ENCODE data around the gene CHST5.
"Not testable (repeated sequence)": the region's sequence is repeated elsewhere in the genome, so short reads cannot be mapped to it uniquely, and the experiment has no call there.

Gene CHST5

GRCh38 chr16:75503801-75504200 is 32.1 kb downstream of the CHST5 start:
- Mint-ChIP-seq H3K4me1 (peaks cover 4% of the 10 kb centered on the region), H3K27ac (no peak overlapping the region), H3K9me3 (no peaks in the 10 kb centered on the region), H3K4me3 (no peak overlapping the region), H3K27me3 (peaks cover 3% of the 10 kb centered on the region), H3K36me3 (ENCODE audit: low read depth) (no peaks in the 10 kb centered on the region)
- ATAC-seq = no peak
- DNase-seq = no peak

DNA sequence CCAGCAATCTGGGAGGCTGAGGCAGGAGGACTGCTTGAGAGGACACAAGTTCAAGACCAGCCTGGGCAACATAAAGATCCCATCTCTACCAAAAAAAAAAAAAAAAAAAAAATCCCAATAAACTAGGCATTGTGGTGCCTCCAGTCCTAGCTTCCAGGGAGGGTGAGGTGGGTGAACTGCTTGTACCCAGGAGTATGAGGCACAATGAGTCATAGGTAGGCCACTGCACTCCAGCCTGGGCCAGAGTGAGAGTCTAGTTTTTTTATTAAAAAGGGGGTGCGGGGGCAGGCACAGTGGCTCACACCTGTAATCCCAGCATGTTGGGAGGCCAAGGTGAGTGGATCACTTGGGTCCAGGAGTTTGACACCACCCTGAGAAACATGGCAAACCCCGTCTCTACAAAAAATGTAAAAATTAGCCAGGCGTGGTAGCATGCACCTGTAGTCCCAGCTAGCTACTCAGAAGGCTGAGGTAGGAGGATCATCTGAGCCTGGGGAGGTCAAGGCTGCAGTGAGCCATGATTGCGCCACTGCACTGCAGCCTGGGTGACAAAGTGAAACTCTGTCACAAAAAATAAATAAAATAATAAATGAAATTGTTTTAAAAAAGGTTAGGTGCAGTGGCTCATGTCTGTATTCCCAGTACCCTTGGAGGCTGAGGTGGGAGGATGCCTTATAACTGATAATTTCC is 32.8 kb downstream of the CHST5 start:
- Mint-ChIP-seq H3K27me3 (peaks cover 3% of the 10 kb centered on the region), H3K36me3 (ENCODE audit: low read depth) (no peaks in the 10 kb centered on the region), H3K9me3 (no peaks in the 10 kb centered on the region), H3K27ac (no peak overlapping the region), H3K4me3 (no peak overlapping the region), H3K4me1 (peaks cover 4% of the 10 kb centered on the region)
- ATAC-seq (no peak), DNase-seq (no peak)

GRCh38 chr16:75501820-75502219 is 34.1 kb downstream of the CHST5 start:
- not testable (repeated sequence) for H3K27ac Mint-ChIP-seq

GRCh38 chr16:75501359-75501758 is 34.5 kb downstream of the CHST5 start:
- DNase-seq (no peak), ATAC-seq (no peak)
- no peak overlapping the region for H3K27ac Mint-ChIP-seq
- peaks cover 4% of the 10 kb centered on the region for H3K4me1 Mint-ChIP-seq
- H3K4me3 Mint-ChIP-seq = no peak overlapping the region
- no peaks in the 10 kb centered on the region for H3K36me3 Mint-ChIP-seq (ENCODE audit: low read depth)
- H3K27me3 Mint-ChIP-seq = peaks cover 11% of the 10 kb centered on the region
- H3K9me3 Mint-ChIP-seq = no peaks in the 10 kb centered on the region

More at GRCh38 chr16:75501820-75502219, 34.1 kb downstream of the CHST5 start:
- ATAC-seq; H3K4me1 Mint-ChIP-seq; DNase-seq; H3K36me3 Mint-ChIP-seq (ENCODE audit: low read depth); H3K27me3 Mint-ChIP-seq; H3K4me3 Mint-ChIP-seq; H3K9me3 Mint-ChIP-seq: not testable (repeated sequence)

DNA sequence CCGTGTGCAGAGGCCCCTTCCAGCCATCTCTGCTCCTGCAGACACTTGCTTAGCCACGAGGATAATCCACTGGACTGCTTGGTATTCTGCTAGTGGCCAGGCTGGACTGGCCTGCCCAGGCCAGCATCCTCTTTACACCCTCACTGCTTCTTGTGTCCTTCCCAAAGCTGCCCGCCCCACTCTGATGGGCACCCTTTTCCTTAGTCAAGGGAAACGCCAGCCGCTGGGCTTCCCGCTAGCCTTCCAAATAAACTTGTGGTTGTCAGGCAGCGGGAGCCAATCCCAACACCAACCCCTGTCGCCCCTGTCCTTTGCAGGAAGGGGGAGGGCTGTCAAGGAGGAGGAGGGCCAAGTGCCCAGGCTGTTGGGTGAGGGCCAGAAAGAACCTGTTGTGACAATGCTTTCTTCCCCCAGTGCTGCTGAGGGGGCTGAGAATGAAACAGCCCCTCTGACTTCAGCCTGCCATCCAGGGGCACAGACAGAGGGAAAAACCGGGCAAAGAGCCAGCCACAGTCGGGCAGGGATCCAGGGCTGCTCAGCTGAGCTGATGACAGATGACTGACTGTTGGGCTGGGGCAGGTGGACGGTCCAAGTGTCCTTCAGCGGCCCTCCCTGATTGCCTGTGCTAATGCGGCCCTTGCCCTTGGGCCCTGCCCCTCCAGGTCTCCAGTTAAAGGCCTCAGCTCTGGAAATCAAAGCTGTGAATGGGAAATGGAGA is 37.1 kb downstream of the CHST5 start:
- DNase-seq; H3K9me3 Mint-ChIP-seq; ATAC-seq; H3K36me3 Mint-ChIP-seq (ENCODE audit: low read depth); H3K4me1 Mint-ChIP-seq; H3K27ac Mint-ChIP-seq; H3K4me3 Mint-ChIP-seq: not testable (repeated sequence)
- peaks cover 25% of the 10 kb centered on the region for H3K27me3 Mint-ChIP-seq

GRCh38 chr16:75497558-75497957 is 38.4 kb downstream of the CHST5 start:
- no peak overlapping the region for H3K4me3 Mint-ChIP-seq
- peaks cover 8% of the 10 kb centered on the region for H3K4me1 Mint-ChIP-seq
- ATAC-seq (no peak), DNase-seq (no peak)
- no peak overlapping the region for H3K27ac Mint-ChIP-seq
- H3K36me3 Mint-ChIP-seq (ENCODE audit: low read depth) = no peaks in the 10 kb centered on the region
- no peaks in the 10 kb centered on the region for H3K9me3 Mint-ChIP-seq
- peaks cover 32% of the 10 kb centered on the region for H3K27me3 Mint-ChIP-seq

- ATAC-seq = peak; percentile 72
- H3K4me1 Mint-ChIP-seq = peaks cover 8% of the 10 kb centered on the region
- peak; percentile 45 for DNase-seq
- peaks cover 29% of the 10 kb centered on the region for H3K27me3 Mint-ChIP-seq
- no peak within 1 kb of the TSS for H3K27ac Mint-ChIP-seq
- H3K9me3 Mint-ChIP-seq = no peaks in the 10 kb centered on the region
- no peaks in the 10 kb centered on the region for H3K36me3 Mint-ChIP-seq (ENCODE audit: low read depth)
- H3K4me3 Mint-ChIP-seq = peak within 1 kb of the TSS; percentile 56
Measured at GRCh38 chr16:75495076-75495674, 40.7 kb downstream of the CHST5 start, which contains the start of gene CHST6. Gene CHST6, minus strand, starts transcription at chr16:75495441. Its CDS starts 15,613 bp downstream, at chr16:75479828.

- H3K36me3 Mint-ChIP-seq (ENCODE audit: low read depth) = no peaks in the 10 kb centered on the region
- ATAC-seq = no peak
- H3K4me1 Mint-ChIP-seq = peaks cover 8% of the 10 kb centered on the region
- DNase-seq = no peak
- no peaks in the 10 kb centered on the region for H3K9me3 Mint-ChIP-seq
- H3K27ac Mint-ChIP-seq = no peak overlapping the region
- peaks cover 29% of the 10 kb centered on the region for H3K27me3 Mint-ChIP-seq
- H3K4me3 Mint-ChIP-seq = peak overlapping the region; percentile 56
Measured at GRCh38 chr16:75494661-75495075, 41.2 kb downstream of the CHST5 start.

DNA sequence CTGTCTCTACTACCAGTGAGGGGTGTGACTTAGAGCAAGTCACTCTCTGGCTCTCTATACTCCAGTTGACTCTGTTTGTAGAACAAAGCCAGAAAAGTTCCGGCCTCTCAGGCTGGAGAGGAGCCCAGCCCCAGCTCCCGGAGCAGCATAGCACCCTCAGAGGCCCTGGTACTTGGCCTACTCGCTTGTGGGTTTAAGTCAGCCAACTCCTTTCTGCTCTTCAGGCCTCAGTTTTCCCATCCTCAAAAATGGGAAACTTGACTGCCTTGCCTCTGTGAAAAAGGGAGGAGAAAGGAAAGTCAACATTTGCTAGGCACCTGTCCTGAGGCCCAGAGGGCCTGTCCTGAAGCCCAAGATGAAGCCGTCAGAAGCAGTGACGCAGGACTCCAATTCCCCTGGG is 41.7 kb downstream of the CHST5 start:
- DNase-seq (no peak), ATAC-seq (no peak)
- no peaks in the 10 kb centered on the region for H3K36me3 Mint-ChIP-seq (ENCODE audit: low read depth)
- no peak overlapping the region for H3K27ac Mint-ChIP-seq
- H3K9me3 Mint-ChIP-seq = no peaks in the 10 kb centered on the region
- peaks cover 29% of the 10 kb centered on the region for H3K27me3 Mint-ChIP-seq
- peaks cover 8% of the 10 kb centered on the region for H3K4me1 Mint-ChIP-seq
- H3K4me3 Mint-ChIP-seq = no peak overlapping the region

DNA sequence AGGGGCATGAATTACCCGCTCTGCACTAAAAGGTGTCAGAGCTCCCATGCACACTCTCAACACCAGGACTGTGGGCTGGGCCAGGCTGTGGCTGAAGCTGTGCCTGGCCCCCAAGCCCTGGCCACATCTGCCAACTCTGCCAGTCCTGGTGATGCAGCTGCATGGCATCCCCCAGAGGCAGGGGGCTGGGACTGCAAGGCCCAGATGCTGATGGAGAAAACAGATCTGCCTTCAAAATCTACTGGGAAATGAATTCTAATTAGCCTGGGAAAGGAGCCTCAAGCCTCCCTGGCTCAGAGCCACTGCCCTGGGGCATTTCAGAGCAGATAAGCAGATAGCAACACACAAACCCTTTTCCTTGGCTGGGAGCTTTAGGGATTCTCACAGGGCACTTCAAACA is 44.0 kb downstream of the CHST5 start:
- DNase-seq (no peak), ATAC-seq (no peak)
- H3K36me3 Mint-ChIP-seq (ENCODE audit: low read depth) = no peaks in the 10 kb centered on the region
- no peak overlapping the region for H3K27ac Mint-ChIP-seq
- H3K9me3 Mint-ChIP-seq = no peaks in the 10 kb centered on the region
- H3K4me1 Mint-ChIP-seq = peaks cover 8% of the 10 kb centered on the region
- peaks cover 35% of the 10 kb centered on the region for H3K27me3 Mint-ChIP-seq
- H3K4me3 Mint-ChIP-seq = no peak overlapping the region

DNA sequence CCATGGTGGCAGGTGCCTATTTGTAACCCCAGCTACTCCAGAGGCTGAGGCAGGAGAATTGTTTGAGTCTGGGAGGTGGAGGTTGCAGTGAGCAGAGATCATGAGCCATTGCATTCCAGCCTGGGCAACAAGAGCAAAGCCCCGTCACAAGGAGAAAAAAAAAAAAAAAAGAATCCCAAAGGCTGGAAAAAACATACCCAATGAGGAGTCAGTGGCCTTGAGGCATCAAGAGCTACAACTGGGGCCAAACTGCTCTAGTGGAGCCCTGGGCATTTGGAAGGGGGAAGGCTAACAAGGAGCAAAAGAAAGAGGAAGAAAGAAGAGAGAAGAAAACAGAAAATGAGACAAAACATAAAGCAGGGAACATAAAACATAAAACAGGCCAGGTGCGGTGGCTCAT is 47.6 kb downstream of the CHST5 start:
- Mint-ChIP-seq H3K4me3 (no peak overlapping the region), H3K9me3 (no peaks in the 10 kb centered on the region), H3K4me1 (no peaks in the 10 kb centered on the region), H3K36me3 (ENCODE audit: low read depth) (no peaks in the 10 kb centered on the region), H3K27me3 (peaks cover 19% of the 10 kb centered on the region), H3K27ac (no peak overlapping the region)
- DNase-seq = no peak
- no peak for ATAC-seq

GRCh38 chr16:75486676-75487313 is 49.1 kb downstream of the CHST5 start:
- peaks cover 13% of the 10 kb centered on the region for H3K27me3 Mint-ChIP-seq
- no peaks in the 10 kb centered on the region for H3K36me3 Mint-ChIP-seq (ENCODE audit: low read depth)
- no peak overlapping the region for H3K4me3 Mint-ChIP-seq
- peak; percentile 61 for ATAC-seq
- DNase-seq = no peak
- H3K4me1 Mint-ChIP-seq = no peaks in the 10 kb centered on the region
- no peaks in the 10 kb centered on the region for H3K9me3 Mint-ChIP-seq
- H3K27ac Mint-ChIP-seq = no peak overlapping the region

- no peaks in the 10 kb centered on the region for H3K9me3 Mint-ChIP-seq
- H3K4me1 Mint-ChIP-seq = no peaks in the 10 kb centered on the region
- H3K27ac Mint-ChIP-seq = no peak overlapping the region
- H3K27me3 Mint-ChIP-seq = peaks cover 13% of the 10 kb centered on the region
- no peak overlapping the region for H3K4me3 Mint-ChIP-seq
- H3K36me3 Mint-ChIP-seq (ENCODE audit: low read depth) = no peaks in the 10 kb centered on the region
- no peak for ATAC-seq
- DNase-seq = no peak
Measured at GRCh38 chr16:75486014-75486675, 49.8 kb downstream of the CHST5 start.

- Mint-ChIP-seq H3K36me3 (ENCODE audit: low read depth) (no peaks in the 10 kb centered on the region), H3K27ac (no peak overlapping the region), H3K4me1 (no peaks in the 10 kb centered on the region), H3K4me3 (no peak overlapping the region), H3K9me3 (no peaks in the 10 kb centered on the region), H3K27me3 (peaks cover 13% of the 10 kb centered on the region)
- ATAC-seq = no peak
- DNase-seq = no peak
Measured at GRCh38 chr16:75485230-75486013, 50.5 kb downstream of the CHST5 start.

Data from activated naive CD8-positive, alpha-beta T cell treated with anti-CD3 and anti-CD28 coated beads, Interleukin-2, amount 50 U/mL, for 24 hours (primary cell).